NOMO-1 treated with DMSO at 0.1 percent for 48 hours (cell line): ENCODE measurements around the gene PHYH.
A peak's percentile ranks its signal among the peaks of the same experiment; 100 is the strongest.
"Not testable (repeated sequence)": the region's sequence is repeated elsewhere in the genome, so short reads cannot be mapped to it uniquely, and the experiment has no call there.

Source experiments
- DNase-seq: peaks from one replicate; lab custom pipeline; 2025; ENCODE audit not compliant: unreplicated experiment; lab: John Stamatoyannopoulos, UW

PHYH gene

GRCh38 chr10:13276146-13276545 lies 23.7 kb downstream of the PHYH start:
- not testable (repeated sequence) for DNase-seq

GRCh38 chr10:13272164-13272571 lies 27.7 kb downstream of the PHYH start:
- DNase-seq, result no peak

GRCh38 chr10:13271552-13272163 lies 28.2 kb downstream of the PHYH start:
- DNase-seq, result no peak

- peak; percentile 52 for DNase-seq
Observed at GRCh38 chr10:13270877-13271551, 28.9 kb downstream of the PHYH start.

GRCh38 chr10:13268841-13269240 lies 31.0 kb downstream of the PHYH start:
- peak; percentile 25 for DNase-seq

- no peak for DNase-seq
Observed at GRCh38 chr10:13268310-13268709, 31.6 kb downstream of the PHYH start.

- DNase-seq, result no peak
Observed at GRCh38 chr10:13263591-13263990, 36.3 kb downstream of the PHYH start.

GRCh38 chr10:13262433-13262832 lies 37.4 kb downstream of the PHYH start:
- no peak for DNase-seq

GRCh38 chr10:13257621-13258140 lies 42.2 kb downstream of the PHYH start:
- DNase-seq, result no peak

- DNase-seq, result no peak
Observed at GRCh38 chr10:13256627-13257026, 43.2 kb downstream of the PHYH start.

- DNase-seq, result no peak
Observed at GRCh38 chr10:13253726-13254125, 46.1 kb downstream of the PHYH start.

GRCh38 chr10:13247784-13248183 lies 52.1 kb downstream of the PHYH start:
- no peak for DNase-seq

- DNase-seq, result no peak
Observed at GRCh38 chr10:13247246-13247645, 52.6 kb downstream of the PHYH start.

- DNase-seq, result not testable (repeated sequence)
Observed at GRCh38 chr10:13242260-13242659, 57.6 kb downstream of the PHYH start.

- no peak for DNase-seq
Observed at GRCh38 chr10:13241613-13242012, 58.3 kb downstream of the PHYH start.

- DNase-seq, result no peak
Observed at GRCh38 chr10:13239923-13240322, 59.9 kb downstream of the PHYH start.

GRCh38 chr10:13238271-13239077 lies 61.4 kb downstream of the PHYH start:
- no peak for DNase-seq

GRCh38 chr10:13236638-13237037 lies 63.2 kb downstream of the PHYH start:
- DNase-seq, result no peak

- DNase-seq, result not testable (repeated sequence)
Observed at GRCh38 chr10:13234736-13235135, 65.1 kb downstream of the PHYH start.

- no peak for DNase-seq
Observed at GRCh38 chr10:13234172-13234571, 65.7 kb downstream of the PHYH start, which contains the start of gene UCMA. Gene UCMA, minus strand, starts transcription at chr10:13234374. Its CDS starts 116 bp downstream, at chr10:13234258.

GRCh38 chr10:13233358-13233757 lies 66.5 kb downstream of the PHYH start:
- DNase-seq, result no peak

GRCh38 chr10:13231808-13232207 lies 68.1 kb downstream of the PHYH start:
- DNase-seq, result no peak
